C4-2B (cell line): Measurements from ENCODE around the gene TFDP3.

Source experiments
- CTCF ChIP-seq: fragments of 450-650 bp; conservative IDR thresholded peaks from 2 replicates; pipeline ENCODE4 v1.5.1; 2017; ENCODE audit warnings: mild to moderate bottlenecking
- ZFX ChIP-seq: fragments of 450-650 bp; IDR thresholded peaks from 2 replicates; pipeline ENCODE4 v1.6.1; 2017

- TF ChIP-seq CTCF, result no peak
- TF ChIP-seq ZFX, result no peak
These were observed 49.5 kb upstream of the TFDP3 start for GRCh38 chrX:133267621-133268020.
